GM23338 (cell line): ENCODE data around the gene MEGF11. TPM values are rescaled to one million over a fixed set of nuclear protein-coding genes. Genes with fewer than 3 reads are reported as not detected.
"Not testable (repeated sequence)": the region's sequence is repeated elsewhere in the genome, so short reads cannot be mapped to it uniquely, and the experiment has no call there.

ENCODE experiments used
- ATAC-seq: fragments of 200-7000 bp; cut with Tn5 transposase; 3 replicates; pipeline ENCODE4 v1.9.1; 2020
- DNase-seq: peaks from one replicate; pipeline ENCODE4 v3.0.0-alpha.2; 2015; ENCODE audit warnings: low spot score
- H2AFZ ChIP-seq: fragments of 200-600 bp; sonication (generic); 2 replicates; pipeline ENCODE4 v1.8.0; 2016; ENCODE audit warnings: antibody characterized with exemption, mild to moderate bottlenecking, moderate library complexity
- H3F3A ChIP-seq: fragments of 200-600 bp; sonication (generic); replicated peaks from 2 replicates; pipeline ENCODE4 v1.8.0; 2017; ENCODE audit warnings: antibody characterized with exemption, mixed run types, low read depth
- H3K27ac ChIP-seq: fragments of 200-600 bp; sonication (generic); 2 replicates; pipeline ENCODE4 v1.6.1; 2016; ENCODE audit warnings: low read depth
- H3K27me3 ChIP-seq: fragments of 200-600 bp; sonication (generic); 2 replicates; pipeline ENCODE4 v1.8.0; 2016; ENCODE audit warnings: mild to moderate bottlenecking, mixed run types, moderate library complexity; ENCODE audit not compliant: insufficient read depth
- H3K36me3 ChIP-seq: fragments of 200-600 bp; sonication (generic); 2 replicates; pipeline ENCODE4 v1.8.0; 2016; ENCODE audit warnings: mild to moderate bottlenecking; ENCODE audit not compliant: insufficient read depth
- H3K4me1 ChIP-seq: fragments of 200-600 bp; sonication (generic); 2 replicates; pipeline ENCODE4 v1.8.0; 2016; ENCODE audit warnings: mild to moderate bottlenecking, moderate library complexity; ENCODE audit not compliant: insufficient read depth
- H3K4me2 ChIP-seq: fragments of 200-600 bp; sonication (generic); 2 replicates; pipeline ENCODE4 v1.7.1; 2017; ENCODE audit warnings: mixed run types
- H3K4me3 ChIP-seq: fragments of 200-600 bp; sonication (generic); 2 replicates; pipeline ENCODE4 v1.6.1; 2016; ENCODE audit warnings: mixed run types
- H3K79me2 ChIP-seq: fragments of 200-600 bp; sonication (generic); replicated peaks from 2 replicates; pipeline ENCODE4 v1.8.0; 2017; ENCODE audit warnings: mild to moderate bottlenecking; ENCODE audit not compliant: insufficient read depth
- H3K9me2 ChIP-seq: fragments of 200-600 bp; sonication (generic); 2 replicates; pipeline ENCODE4 v1.8.0; 2017; ENCODE audit not compliant: insufficient read depth
- H4K20me1 ChIP-seq: fragments of 200-600 bp; sonication (generic); replicated peaks from 2 replicates; pipeline ENCODE4 v1.8.0; 2017; ENCODE audit warnings: mild to moderate bottlenecking; ENCODE audit not compliant: insufficient read depth
- H3K27ac Mint-ChIP-seq: 2 replicates; pipeline ENCODE4 v1.8.0; 2020; ENCODE audit warnings: inconsistent platforms, mild to moderate bottlenecking, moderate library complexity, mixed read lengths
- H3K27me3 Mint-ChIP-seq: 3 replicates; pipeline ENCODE4 v1.8.0; 2022; ENCODE audit warnings: low read depth, mild to moderate bottlenecking, moderate library complexity, mixed read lengths, inconsistent platforms; ENCODE audit not compliant: insufficient read depth, poor library complexity
- H3K36me3 Mint-ChIP-seq: 3 replicates; pipeline ENCODE4 v1.8.0; 2021; ENCODE audit warnings: low read depth, mild to moderate bottlenecking, inconsistent platforms, moderate library complexity, mixed read lengths
- H3K4me1 Mint-ChIP-seq: 3 replicates; pipeline ENCODE4 v1.8.0; 2020; ENCODE audit warnings: mild to moderate bottlenecking, inconsistent platforms, mixed read lengths
- H3K4me3 Mint-ChIP-seq: 3 replicates; pipeline ENCODE4 v1.8.0; 2021; ENCODE audit warnings: moderate library complexity, mild to moderate bottlenecking, inconsistent platforms, mixed read lengths
- H3K9me3 Mint-ChIP-seq: 3 replicates; pipeline ENCODE4 v1.8.0; 2020; ENCODE audit warnings: moderate library complexity, mild to moderate bottlenecking, inconsistent platforms, mixed read lengths
- CREB1 ChIP-seq: fragments of 250-450 bp; sonication (Bioruptor Pico); IDR thresholded peaks from 2 replicates; pipeline ENCODE4 v1.5.0; 2020; ENCODE audit warnings: low read depth, mild to moderate bottlenecking, moderate library complexity
- EZH2phosphoT487 ChIP-seq: fragments of 200-600 bp; sonication (generic); IDR thresholded peaks from one replicate; pipeline ENCODE4 v1.8.1; 2018; ENCODE audit warnings: antibody characterized with exemption; ENCODE audit not compliant: unreplicated experiment
- JUNB ChIP-seq: IDR thresholded peaks from one replicate; pipeline ENCODE4 v1.6.1; 2016; ENCODE audit warnings: antibody characterized with exemption; ENCODE audit not compliant: unreplicated experiment
- polyA plus RNA-seq: library from polyadenylated mRNA; unstranded; fragments of >200 nt; fragmentation: Nextera tagmentation; extraction: Ambion mirVana; gene quantifications from 2 replicates; pipeline ENCODE4 v1.2.1, GENCODE V29; 2016
- total RNA-seq: library from RNA; depleted of rRNA; stranded (reverse); fragments of >200 nt; shearing (Covaris generic); gene quantifications from 2 replicates; pipeline ENCODE4 v1.2.3, GENCODE V29; 2014
- TF ChIP-seq, protein P1 (sequence below): fragments of 250-450 bp; sonication (Bioruptor Pico); IDR thresholded peaks from 2 replicates; pipeline ENCODE4 v1.5.0; 2020; ENCODE audit warnings: mild to moderate bottlenecking, moderate library complexity
- TF ChIP-seq, protein P2 (sequence below): IDR thresholded peaks from 2 replicates; pipeline ENCODE4 v1.6.1; 2016; ENCODE audit warnings: antibody characterized with exemption
- TF ChIP-seq, protein P3 (sequence below): IDR thresholded peaks from one replicate; pipeline ENCODE4 v1.6.1; 2018; ENCODE audit warnings: antibody characterized with exemption; ENCODE audit not compliant: unreplicated experiment

MEGF11 gene
- total and polyA plus RNA-seq, 2 experiments from 2014 or later, result 1.3 to 1.9 TPM

DNA sequence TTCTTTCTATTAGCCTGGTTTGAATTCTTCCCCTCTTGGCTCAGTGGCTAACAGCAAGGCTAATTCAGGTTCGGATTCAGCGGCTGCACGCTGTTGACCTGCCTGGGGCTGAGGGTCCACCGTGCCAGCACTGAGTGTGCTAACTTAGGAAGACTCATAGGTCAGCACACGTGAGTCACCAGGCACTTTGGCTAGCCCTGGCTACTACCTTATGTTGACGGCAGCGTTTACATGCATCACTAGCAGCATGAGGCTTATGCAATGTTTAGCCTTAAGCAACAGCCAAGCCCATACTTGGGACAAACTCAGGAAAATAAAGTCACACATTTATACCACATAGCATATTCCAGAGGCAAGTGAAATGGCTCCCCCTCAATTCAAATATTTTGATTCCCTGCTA, 246.6 kb downstream of the MEGF11 start (continued):
- TF ChIP-seq, protein P1, sequence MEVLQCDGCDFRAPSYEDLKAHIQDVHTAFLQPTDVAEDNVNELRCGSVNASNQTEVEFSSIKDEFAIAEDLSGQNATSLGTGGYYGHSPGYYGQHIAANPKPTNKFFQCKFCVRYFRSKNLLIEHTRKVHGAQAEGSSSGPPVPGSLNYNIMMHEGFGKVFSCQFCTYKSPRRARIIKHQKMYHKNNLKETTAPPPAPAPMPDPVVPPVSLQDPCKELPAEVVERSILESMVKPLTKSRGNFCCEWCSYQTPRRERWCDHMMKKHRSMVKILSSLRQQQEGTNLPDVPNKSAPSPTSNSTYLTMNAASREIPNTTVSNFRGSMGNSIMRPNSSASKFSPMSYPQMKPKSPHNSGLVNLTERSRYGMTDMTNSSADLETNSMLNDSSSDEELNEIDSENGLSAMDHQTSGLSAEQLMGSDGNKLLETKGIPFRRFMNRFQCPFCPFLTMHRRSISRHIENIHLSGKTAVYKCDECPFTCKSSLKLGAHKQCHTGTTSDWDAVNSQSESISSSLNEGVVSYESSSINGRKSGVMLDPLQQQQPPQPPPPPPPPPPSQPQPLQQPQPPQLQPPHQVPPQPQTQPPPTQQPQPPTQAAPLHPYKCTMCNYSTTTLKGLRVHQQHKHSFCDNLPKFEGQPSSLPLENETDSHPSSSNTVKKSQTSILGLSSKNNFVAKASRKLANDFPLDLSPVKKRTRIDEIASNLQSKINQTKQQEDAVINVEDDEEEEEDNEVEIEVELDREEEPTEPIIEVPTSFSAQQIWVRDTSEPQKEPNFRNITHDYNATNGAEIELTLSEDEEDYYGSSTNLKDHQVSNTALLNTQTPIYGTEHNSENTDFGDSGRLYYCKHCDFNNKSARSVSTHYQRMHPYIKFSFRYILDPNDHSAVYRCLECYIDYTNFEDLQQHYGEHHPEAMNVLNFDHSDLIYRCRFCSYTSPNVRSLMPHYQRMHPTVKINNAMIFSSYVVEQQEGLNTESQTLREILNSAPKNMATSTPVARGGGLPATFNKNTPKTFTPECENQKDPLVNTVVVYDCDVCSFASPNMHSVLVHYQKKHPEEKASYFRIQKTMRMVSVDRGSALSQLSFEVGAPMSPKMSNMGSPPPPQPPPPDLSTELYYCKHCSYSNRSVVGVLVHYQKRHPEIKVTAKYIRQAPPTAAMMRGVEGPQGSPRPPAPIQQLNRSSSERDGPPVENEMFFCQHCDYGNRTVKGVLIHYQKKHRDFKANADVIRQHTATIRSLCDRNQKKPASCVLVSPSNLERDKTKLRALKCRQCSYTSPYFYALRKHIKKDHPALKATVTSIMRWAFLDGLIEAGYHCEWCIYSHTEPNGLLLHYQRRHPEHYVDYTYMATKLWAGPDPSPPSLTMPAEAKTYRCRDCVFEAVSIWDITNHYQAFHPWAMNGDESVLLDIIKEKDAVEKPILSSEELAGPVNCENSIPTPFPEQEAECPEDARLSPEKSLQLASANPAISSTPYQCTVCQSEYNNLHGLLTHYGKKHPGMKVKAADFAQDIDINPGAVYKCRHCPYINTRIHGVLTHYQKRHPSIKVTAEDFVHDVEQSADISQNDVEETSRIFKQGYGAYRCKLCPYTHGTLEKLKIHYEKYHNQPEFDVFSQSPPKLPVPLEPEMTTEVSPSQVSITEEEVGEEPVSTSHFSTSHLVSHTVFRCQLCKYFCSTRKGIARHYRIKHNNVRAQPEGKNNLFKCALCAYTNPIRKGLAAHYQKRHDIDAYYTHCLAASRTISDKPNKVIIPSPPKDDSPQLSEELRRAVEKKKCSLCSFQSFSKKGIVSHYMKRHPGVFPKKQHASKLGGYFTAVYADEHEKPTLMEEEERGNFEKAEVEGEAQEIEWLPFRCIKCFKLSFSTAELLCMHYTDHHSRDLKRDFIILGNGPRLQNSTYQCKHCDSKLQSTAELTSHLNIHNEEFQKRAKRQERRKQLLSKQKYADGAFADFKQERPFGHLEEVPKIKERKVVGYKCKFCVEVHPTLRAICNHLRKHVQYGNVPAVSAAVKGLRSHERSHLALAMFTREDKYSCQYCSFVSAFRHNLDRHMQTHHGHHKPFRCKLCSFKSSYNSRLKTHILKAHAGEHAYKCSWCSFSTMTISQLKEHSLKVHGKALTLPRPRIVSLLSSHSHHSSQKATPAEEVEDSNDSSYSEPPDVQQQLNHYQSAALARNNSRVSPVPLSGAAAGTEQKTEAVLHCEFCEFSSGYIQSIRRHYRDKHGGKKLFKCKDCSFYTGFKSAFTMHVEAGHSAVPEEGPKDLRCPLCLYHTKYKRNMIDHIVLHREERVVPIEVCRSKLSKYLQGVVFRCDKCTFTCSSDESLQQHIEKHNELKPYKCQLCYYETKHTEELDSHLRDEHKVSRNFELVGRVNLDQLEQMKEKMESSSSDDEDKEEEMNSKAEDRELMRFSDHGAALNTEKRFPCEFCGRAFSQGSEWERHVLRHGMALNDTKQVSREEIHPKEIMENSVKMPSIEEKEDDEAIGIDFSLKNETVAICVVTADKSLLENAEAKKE (CRISPR knock-in tag), result no peak
- TF ChIP-seq JUNB (no peak), EZH2phosphoT487 (no peak)
- TF ChIP-seq, protein P2, sequence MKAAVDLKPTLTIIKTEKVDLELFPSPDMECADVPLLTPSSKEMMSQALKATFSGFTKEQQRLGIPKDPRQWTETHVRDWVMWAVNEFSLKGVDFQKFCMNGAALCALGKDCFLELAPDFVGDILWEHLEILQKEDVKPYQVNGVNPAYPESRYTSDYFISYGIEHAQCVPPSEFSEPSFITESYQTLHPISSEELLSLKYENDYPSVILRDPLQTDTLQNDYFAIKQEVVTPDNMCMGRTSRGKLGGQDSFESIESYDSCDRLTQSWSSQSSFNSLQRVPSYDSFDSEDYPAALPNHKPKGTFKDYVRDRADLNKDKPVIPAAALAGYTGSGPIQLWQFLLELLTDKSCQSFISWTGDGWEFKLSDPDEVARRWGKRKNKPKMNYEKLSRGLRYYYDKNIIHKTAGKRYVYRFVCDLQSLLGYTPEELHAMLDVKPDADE, result no peak

DNA sequence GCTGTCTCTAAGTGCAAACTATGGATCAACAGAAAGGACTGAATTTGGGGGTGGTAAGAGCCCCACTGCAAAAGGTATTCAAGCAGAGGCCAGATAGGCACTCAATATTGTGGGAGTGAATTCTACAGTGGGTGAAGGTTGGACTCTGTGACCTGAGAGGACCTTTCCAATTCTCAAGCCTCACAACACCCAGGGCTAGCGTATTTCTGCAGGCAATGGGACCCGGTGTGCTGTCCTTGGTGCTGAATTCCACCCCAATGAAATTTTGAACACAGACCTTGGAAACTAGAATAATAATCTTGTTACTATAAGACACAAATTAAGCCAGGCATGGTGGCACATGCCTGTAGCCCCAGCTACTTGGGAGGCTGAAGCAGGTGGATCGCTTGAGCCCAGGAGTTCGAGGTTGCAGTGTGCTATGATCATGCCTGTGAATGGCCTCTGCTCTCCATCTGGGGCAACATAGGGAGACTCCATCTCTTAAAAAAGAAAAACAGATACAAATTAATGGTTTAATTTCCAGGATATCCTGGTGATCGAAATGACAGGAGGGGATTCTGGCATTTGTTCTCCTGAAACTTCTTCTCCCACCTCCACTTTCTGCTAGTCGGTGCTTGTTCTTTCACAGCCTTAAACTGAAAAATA, 248.8 kb downstream of the MEGF11 start:
- H3F3A ChIP-seq, result no peaks in the 10 kb centered on the region

DNA sequence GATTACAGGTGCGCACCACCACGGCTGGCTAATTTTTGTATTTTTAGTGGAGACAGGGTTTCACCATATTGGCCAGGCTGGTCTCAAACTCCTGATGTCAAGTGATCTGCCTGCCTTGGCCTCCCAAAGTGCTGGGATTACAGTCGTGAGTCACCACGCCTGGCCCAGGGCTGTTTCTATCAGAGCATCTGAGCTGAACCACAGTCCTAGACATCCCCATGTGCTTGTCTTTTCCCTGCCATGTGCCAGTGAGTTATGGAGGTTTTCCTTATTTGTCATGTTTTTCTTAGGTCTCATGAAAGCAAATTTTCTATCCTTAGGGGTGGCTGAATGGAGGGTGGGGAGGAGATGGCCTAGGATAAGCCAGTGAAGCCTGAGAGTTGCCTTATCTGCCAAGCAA, 250.4 kb downstream of the MEGF11 start:
- not testable (repeated sequence) for H3K27ac Mint-ChIP-seq, H3K4me1 ChIP-seq, DNase-seq, H3K4me3 Mint-ChIP-seq, H2AFZ ChIP-seq, H4K20me1 ChIP-seq, H3K9me2 ChIP-seq, H3K36me3 ChIP-seq, H3K27ac ChIP-seq, H3K4me3 ChIP-seq, H3K79me2 ChIP-seq, H3K36me3 Mint-ChIP-seq, H3F3A ChIP-seq, H3K4me2 ChIP-seq, H3K9me3 Mint-ChIP-seq, ATAC-seq, H3K27me3 ChIP-seq
- Mint-ChIP-seq H3K4me1 (peaks cover 27% of the 10 kb centered on the region), H3K27me3 (peaks cover 12% of the 10 kb centered on the region)

More for the DNA sequence above, 248.8 kb downstream of the MEGF11 start:
- no peaks in the 10 kb centered on the region for H3K9me3 Mint-ChIP-seq
- H3K27me3 ChIP-seq, result no peaks in the 10 kb centered on the region
- no peaks in the 10 kb centered on the region for H3K79me2 ChIP-seq
- H4K20me1 ChIP-seq, result no peaks in the 10 kb centered on the region
- H3K4me2 ChIP-seq, result no peak overlapping the region
- no peaks in the 10 kb centered on the region for H3K36me3 ChIP-seq
- no peaks in the 10 kb centered on the region; the same call in 2 of the 3 replicates for H3K36me3 Mint-ChIP-seq
- H2AFZ ChIP-seq, result no peak overlapping the region
- peaks cover 26% of the 10 kb centered on the region for H3K4me1 Mint-ChIP-seq
- peaks cover 7% of the 10 kb centered on the region; the same call in 1 of the 2 replicates for H3K4me1 ChIP-seq
- peaks cover 12% of the 10 kb centered on the region for H3K27me3 Mint-ChIP-seq
- peak; percentile 36 for ATAC-seq
- no peak overlapping the region for H3K27ac ChIP-seq
- TF ChIP-seq CREB1, result no peak
- TF ChIP-seq, protein P3, sequence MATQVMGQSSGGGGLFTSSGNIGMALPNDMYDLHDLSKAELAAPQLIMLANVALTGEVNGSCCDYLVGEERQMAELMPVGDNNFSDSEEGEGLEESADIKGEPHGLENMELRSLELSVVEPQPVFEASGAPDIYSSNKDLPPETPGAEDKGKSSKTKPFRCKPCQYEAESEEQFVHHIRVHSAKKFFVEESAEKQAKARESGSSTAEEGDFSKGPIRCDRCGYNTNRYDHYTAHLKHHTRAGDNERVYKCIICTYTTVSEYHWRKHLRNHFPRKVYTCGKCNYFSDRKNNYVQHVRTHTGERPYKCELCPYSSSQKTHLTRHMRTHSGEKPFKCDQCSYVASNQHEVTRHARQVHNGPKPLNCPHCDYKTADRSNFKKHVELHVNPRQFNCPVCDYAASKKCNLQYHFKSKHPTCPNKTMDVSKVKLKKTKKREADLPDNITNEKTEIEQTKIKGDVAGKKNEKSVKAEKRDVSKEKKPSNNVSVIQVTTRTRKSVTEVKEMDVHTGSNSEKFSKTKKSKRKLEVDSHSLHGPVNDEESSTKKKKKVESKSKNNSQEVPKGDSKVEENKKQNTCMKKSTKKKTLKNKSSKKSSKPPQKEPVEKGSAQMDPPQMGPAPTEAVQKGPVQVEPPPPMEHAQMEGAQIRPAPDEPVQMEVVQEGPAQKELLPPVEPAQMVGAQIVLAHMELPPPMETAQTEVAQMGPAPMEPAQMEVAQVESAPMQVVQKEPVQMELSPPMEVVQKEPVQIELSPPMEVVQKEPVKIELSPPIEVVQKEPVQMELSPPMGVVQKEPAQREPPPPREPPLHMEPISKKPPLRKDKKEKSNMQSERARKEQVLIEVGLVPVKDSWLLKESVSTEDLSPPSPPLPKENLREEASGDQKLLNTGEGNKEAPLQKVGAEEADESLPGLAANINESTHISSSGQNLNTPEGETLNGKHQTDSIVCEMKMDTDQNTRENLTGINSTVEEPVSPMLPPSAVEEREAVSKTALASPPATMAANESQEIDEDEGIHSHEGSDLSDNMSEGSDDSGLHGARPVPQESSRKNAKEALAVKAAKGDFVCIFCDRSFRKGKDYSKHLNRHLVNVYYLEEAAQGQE, result peak; percentile 87
- no peak overlapping the region for H3K4me3 Mint-ChIP-seq
- H3K9me2 ChIP-seq, result no peaks in the 10 kb centered on the region
- H3K4me3 ChIP-seq, result no peak overlapping the region
- H3K27ac Mint-ChIP-seq, result no peak overlapping the region
- DNase-seq, result peak; percentile 78
